HG03342 (cell line): ENCODE results near the gene IDI1.

Source experiments
- ATAC-seq: cut with Tn5 transposase; IDR thresholded peaks from one replicate; pipeline ENCODE4 v1.9.1; 2021; ENCODE audit warnings: mild to moderate bottlenecking, moderate library complexity; ENCODE audit not compliant: unreplicated experiment

IDI1 gene

DNA sequence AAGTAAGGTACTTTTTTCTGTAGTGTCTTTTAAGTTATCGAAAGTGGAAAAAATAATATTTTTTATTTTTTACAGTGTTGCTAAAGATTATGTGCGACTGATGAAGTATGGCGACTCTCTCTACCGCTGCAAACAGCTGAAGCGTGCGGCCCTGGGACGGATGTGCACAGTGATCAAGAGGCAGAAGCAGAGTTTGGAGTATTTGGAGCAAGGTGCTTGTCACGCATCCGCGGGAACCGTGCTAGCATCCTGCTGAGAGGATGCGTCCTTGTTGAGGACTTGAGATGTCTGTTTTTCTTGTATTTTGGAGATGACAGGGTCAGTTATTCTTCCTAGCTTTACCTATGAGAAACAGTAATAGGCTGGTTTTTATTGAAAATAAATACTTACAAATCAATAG, 52.9 kb downstream of the IDI1 start:
- no peak for ATAC-seq

DNA sequence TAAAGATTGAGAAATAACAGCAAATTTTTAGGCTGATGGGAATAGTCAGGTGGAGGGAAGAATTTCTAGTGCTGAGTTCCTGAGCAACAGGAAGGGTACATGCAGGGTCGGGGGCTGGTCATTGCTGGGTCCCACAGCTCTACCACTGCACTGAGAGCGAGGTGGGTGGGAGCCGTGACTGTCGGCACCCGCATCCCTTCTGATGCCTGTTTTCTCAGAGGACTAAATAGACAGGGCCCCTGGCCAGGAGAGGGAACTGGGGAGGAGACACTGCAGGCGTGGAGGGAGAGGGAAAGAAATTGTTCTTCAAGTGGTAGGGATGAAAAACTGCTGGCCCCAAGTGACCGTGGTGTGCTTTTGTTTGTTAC, 53.4 kb downstream of the IDI1 start:
- ATAC-seq = no peak

DNA sequence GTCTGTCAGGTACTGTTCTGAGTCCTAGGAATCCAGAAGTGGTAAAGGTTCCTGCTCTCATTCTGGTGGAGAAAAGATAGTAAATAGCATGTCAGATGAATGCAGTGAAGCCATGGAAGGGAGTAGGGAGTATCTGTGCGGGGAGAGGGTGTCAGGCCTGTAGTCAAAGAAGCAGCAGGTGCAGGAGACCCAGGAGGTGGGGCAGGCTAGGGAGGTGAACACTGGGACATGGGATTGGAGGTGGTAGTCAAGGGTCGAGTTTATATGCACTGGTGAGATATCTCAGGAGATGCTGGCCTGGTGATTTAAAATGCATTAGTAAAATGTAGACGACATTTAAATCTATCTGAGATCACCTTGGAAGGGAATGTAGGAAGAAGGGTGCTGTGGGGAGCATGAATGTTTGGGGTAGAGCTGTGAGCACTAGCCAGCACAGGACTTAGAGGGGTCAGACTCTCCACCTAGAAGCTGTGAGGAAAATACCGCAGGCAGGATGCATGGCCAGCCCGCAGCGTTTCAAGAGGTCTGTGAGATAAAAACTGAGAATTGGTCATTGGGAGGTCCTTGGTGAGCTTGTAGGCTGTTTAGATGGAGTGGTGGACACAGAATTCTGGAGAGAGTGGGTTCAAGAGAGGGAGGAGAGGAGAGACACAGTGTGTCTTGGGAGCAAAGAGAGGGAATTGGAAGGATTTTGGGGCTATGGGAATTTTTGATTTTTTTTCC, 53.9 kb downstream of the IDI1 start:
- no peak for ATAC-seq

GRCh38 chr10:992871-993270, 56.0 kb downstream of the IDI1 start:
- ATAC-seq = no peak

DNA sequence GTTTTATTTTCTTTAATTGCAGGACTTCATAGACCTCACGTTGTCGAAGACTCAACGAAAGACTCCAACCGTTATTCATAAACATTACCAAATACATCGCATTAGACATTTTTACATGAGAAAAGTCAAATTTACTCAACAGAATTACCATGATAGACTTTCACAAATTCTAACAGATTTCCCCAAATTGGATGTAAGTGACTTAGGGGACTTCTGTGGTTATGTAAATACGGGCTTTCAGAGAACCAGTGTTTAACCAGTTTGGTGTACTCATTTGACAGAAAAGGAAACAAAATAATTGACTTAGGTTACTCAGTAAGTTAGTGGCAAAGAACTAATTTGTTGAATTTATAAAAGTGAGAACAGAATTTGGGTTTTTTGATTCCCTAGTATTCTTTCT, 56.5 kb downstream of the IDI1 start:
- no peak for ATAC-seq

DNA sequence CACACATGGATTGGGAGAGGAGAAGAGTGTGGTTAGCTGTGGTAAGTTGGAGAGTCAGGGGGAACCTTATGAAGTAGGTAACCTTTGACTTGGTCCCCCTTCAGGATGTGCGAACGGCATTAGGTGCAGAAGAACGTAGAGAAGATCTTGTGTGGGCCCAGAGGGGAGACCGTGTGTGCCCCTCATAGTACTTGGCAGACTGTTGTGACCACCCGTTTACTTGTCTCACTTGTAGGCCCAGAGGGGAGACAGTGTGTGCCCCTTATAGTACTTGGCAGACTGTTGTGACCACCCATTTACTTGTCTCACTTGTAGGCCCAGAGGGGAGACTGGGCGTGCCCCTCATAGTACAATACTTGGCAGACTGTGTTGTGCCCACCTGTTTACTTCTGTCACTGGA, 58.1 kb downstream of the IDI1 start:
- ATAC-seq = no peak
